ENCODE results near the gene CSGALNACT2. TPM values are rescaled to one million over a fixed set of nuclear protein-coding genes. Genes with fewer than 3 reads are reported as not detected.
"Not testable (repeated sequence)": the region's sequence is repeated elsewhere in the genome, so short reads cannot be mapped to it uniquely, and the experiment has no call there.

Gene CSGALNACT2
- total RNA-seq, 1 experiment from 2014 or later: 30.0 TPM

GRCh38 chr10:43218951-43219837 lies 80.9 kb downstream of the CSGALNACT2 start:
- H3K36me3 Mint-ChIP-seq (ENCODE audit: insufficient read depth, unreplicated experiment): no peaks in the 10 kb centered on the region
- H3K27ac Mint-ChIP-seq (ENCODE audit: low read depth, unreplicated experiment): no peak overlapping the region
- no peaks in the 10 kb centered on the region for H3K4me1 Mint-ChIP-seq (ENCODE audit: insufficient read depth, unreplicated experiment)
- no peak for DNase-seq (ENCODE audit: unreplicated experiment)
- H3K4me3 Mint-ChIP-seq (ENCODE audit: unreplicated experiment): no peak overlapping the region
- intact Hi-C loops (cut with micrococcal nuclease): no loop called here
- TF ChIP-seq CTCF (IDR thresholded peaks at IDR 0.05; ENCODE audit: unreplicated experiment): no peak
- no TSS peak for BruUV-seq (replicated peaks)
- no peaks in the 10 kb centered on the region for H3K9me3 Mint-ChIP-seq (ENCODE audit: unreplicated experiment)
- H3K27me3 Mint-ChIP-seq (ENCODE audit: insufficient read depth, unreplicated experiment): no peaks in the 10 kb centered on the region
- ChIA-PET CTCF (no interaction called here), POLR2A (no interaction called here)

GRCh38 chr10:43219848-43220247 lies 81.6 kb downstream of the CSGALNACT2 start:
- Mint-ChIP-seq H3K9me3 (ENCODE audit: unreplicated experiment) (no peaks in the 10 kb centered on the region), H3K27me3 (ENCODE audit: insufficient read depth, unreplicated experiment) (peaks cover 6% of the 10 kb centered on the region), H3K4me1 (ENCODE audit: insufficient read depth, unreplicated experiment) (peaks cover 2% of the 10 kb centered on the region), H3K27ac (ENCODE audit: low read depth, unreplicated experiment) (no peak overlapping the region), H3K36me3 (ENCODE audit: insufficient read depth, unreplicated experiment) (no peaks in the 10 kb centered on the region), H3K4me3 (ENCODE audit: unreplicated experiment) (no peak overlapping the region)
- CTCF ChIA-PET: no interaction called here
- DNase-seq (ENCODE audit: unreplicated experiment): no peak
- no TSS peak for BruUV-seq (replicated peaks)
- no peak for TF ChIP-seq CTCF (IDR thresholded peaks at IDR 0.05; ENCODE audit: unreplicated experiment)
- intact Hi-C loops (cut with micrococcal nuclease): no loop called here
- POLR2A ChIA-PET: no interaction called here

GRCh38 chr10:43220251-43220650 lies 82.0 kb downstream of the CSGALNACT2 start:
- intact Hi-C loops (cut with micrococcal nuclease); DNase-seq (ENCODE audit: unreplicated experiment); H3K27me3 Mint-ChIP-seq (ENCODE audit: insufficient read depth, unreplicated experiment); H3K4me3 Mint-ChIP-seq (ENCODE audit: unreplicated experiment); H3K9me3 Mint-ChIP-seq (ENCODE audit: unreplicated experiment); H3K27ac Mint-ChIP-seq (ENCODE audit: low read depth, unreplicated experiment); H3K4me1 Mint-ChIP-seq (ENCODE audit: insufficient read depth, unreplicated experiment); POLR2A ChIA-PET; H3K36me3 Mint-ChIP-seq (ENCODE audit: insufficient read depth, unreplicated experiment); BruUV-seq (replicated peaks): not testable (repeated sequence)
- CTCF ChIA-PET: interaction anchor here (1.2 to 1.4 kb wide), 2 partner anchors 19 to 72 kb away, joined by 3 to 4 read pairs; no protein-coding TSS in a partner anchor

- CTCF ChIA-PET: interaction anchor here (1.2 to 1.4 kb wide), 2 partner anchors 19 to 72 kb away, joined by 3 to 4 read pairs; no protein-coding TSS in a partner anchor
- H3K4me3 Mint-ChIP-seq (ENCODE audit: unreplicated experiment): no peak overlapping the region
- intact Hi-C loops (cut with micrococcal nuclease): no loop called here
- peaks cover 6% of the 10 kb centered on the region for H3K4me1 Mint-ChIP-seq (ENCODE audit: insufficient read depth, unreplicated experiment)
- TF ChIP-seq CTCF (IDR thresholded peaks at IDR 0.05; ENCODE audit: unreplicated experiment): no peak
- H3K27me3 Mint-ChIP-seq (ENCODE audit: insufficient read depth, unreplicated experiment): peaks cover 15% of the 10 kb centered on the region
- no TSS peak for BruUV-seq (replicated peaks)
- no peaks in the 10 kb centered on the region for H3K36me3 Mint-ChIP-seq (ENCODE audit: insufficient read depth, unreplicated experiment)
- DNase-seq (ENCODE audit: unreplicated experiment): no peak
- H3K27ac Mint-ChIP-seq (ENCODE audit: low read depth, unreplicated experiment): no peak overlapping the region
- H3K9me3 Mint-ChIP-seq (ENCODE audit: unreplicated experiment): no peaks in the 10 kb centered on the region
- POLR2A ChIA-PET: no interaction called here
Observed at GRCh38 chr10:43220657-43221418, 82.6 kb downstream of the CSGALNACT2 start.

All from MCF 10A (cell line).